GM23338 (cell line): ENCODE data around the gene TRIOBP. TPM values are rescaled to one million over a fixed set of nuclear protein-coding genes. Genes with fewer than 3 reads are reported as not detected.

Experiments used
- ATAC-seq: fragments of 200-7000 bp; cut with Tn5 transposase; 3 replicates; pipeline ENCODE4 v1.9.1; 2020
- DNase-seq: peaks from one replicate; pipeline ENCODE4 v3.0.0-alpha.2; 2015; ENCODE audit warnings: low spot score
- H2AFZ ChIP-seq: fragments of 200-600 bp; sonication (generic); 2 replicates; pipeline ENCODE4 v1.8.0; 2016; ENCODE audit warnings: antibody characterized with exemption, mild to moderate bottlenecking, moderate library complexity
- H3F3A ChIP-seq: fragments of 200-600 bp; sonication (generic); replicated peaks from 2 replicates; pipeline ENCODE4 v1.8.0; 2017; ENCODE audit warnings: antibody characterized with exemption, mixed run types, low read depth
- H3K27ac ChIP-seq: fragments of 200-600 bp; sonication (generic); 2 replicates; pipeline ENCODE4 v1.6.1; 2016; ENCODE audit warnings: low read depth
- H3K27me3 ChIP-seq: fragments of 200-600 bp; sonication (generic); 2 replicates; pipeline ENCODE4 v1.8.0; 2016; ENCODE audit warnings: mild to moderate bottlenecking, mixed run types, moderate library complexity; ENCODE audit not compliant: insufficient read depth
- H3K36me3 ChIP-seq: fragments of 200-600 bp; sonication (generic); 2 replicates; pipeline ENCODE4 v1.8.0; 2016; ENCODE audit warnings: mild to moderate bottlenecking; ENCODE audit not compliant: insufficient read depth
- H3K4me1 ChIP-seq: fragments of 200-600 bp; sonication (generic); 2 replicates; pipeline ENCODE4 v1.8.0; 2016; ENCODE audit warnings: mild to moderate bottlenecking, moderate library complexity; ENCODE audit not compliant: insufficient read depth
- H3K4me2 ChIP-seq: fragments of 200-600 bp; sonication (generic); 2 replicates; pipeline ENCODE4 v1.7.1; 2017; ENCODE audit warnings: mixed run types
- H3K4me3 ChIP-seq: fragments of 200-600 bp; sonication (generic); 2 replicates; pipeline ENCODE4 v1.6.1; 2016; ENCODE audit warnings: mixed run types
- H3K79me2 ChIP-seq: fragments of 200-600 bp; sonication (generic); replicated peaks from 2 replicates; pipeline ENCODE4 v1.8.0; 2017; ENCODE audit warnings: mild to moderate bottlenecking; ENCODE audit not compliant: insufficient read depth
- H3K9me2 ChIP-seq: fragments of 200-600 bp; sonication (generic); 2 replicates; pipeline ENCODE4 v1.8.0; 2017; ENCODE audit not compliant: insufficient read depth
- H4K20me1 ChIP-seq: fragments of 200-600 bp; sonication (generic); replicated peaks from 2 replicates; pipeline ENCODE4 v1.8.0; 2017; ENCODE audit warnings: mild to moderate bottlenecking; ENCODE audit not compliant: insufficient read depth
- H3K27ac Mint-ChIP-seq: 2 replicates; pipeline ENCODE4 v1.8.0; 2020; ENCODE audit warnings: inconsistent platforms, mild to moderate bottlenecking, moderate library complexity, mixed read lengths
- H3K27me3 Mint-ChIP-seq: 3 replicates; pipeline ENCODE4 v1.8.0; 2022; ENCODE audit warnings: low read depth, mild to moderate bottlenecking, moderate library complexity, mixed read lengths, inconsistent platforms; ENCODE audit not compliant: insufficient read depth, poor library complexity
- H3K36me3 Mint-ChIP-seq: 3 replicates; pipeline ENCODE4 v1.8.0; 2021; ENCODE audit warnings: low read depth, mild to moderate bottlenecking, inconsistent platforms, moderate library complexity, mixed read lengths
- H3K4me1 Mint-ChIP-seq: 3 replicates; pipeline ENCODE4 v1.8.0; 2020; ENCODE audit warnings: mild to moderate bottlenecking, inconsistent platforms, mixed read lengths
- H3K4me3 Mint-ChIP-seq: 3 replicates; pipeline ENCODE4 v1.8.0; 2021; ENCODE audit warnings: moderate library complexity, mild to moderate bottlenecking, inconsistent platforms, mixed read lengths
- H3K9me3 Mint-ChIP-seq: 3 replicates; pipeline ENCODE4 v1.8.0; 2020; ENCODE audit warnings: moderate library complexity, mild to moderate bottlenecking, inconsistent platforms, mixed read lengths
- CTCF ChIP-seq, 2 experiments: fragments of 200-600 bp in 1 of 2; sonication (generic) in 1 of 2; conservative IDR thresholded peaks; 2 replicates each; pipeline versions ENCODE4 v1.5.1 to v1.6.1; 2016 to 2017; ENCODE audit warnings: antibody characterized with exemption in 2 of 2, low read depth in 2 of 2, mild to moderate bottlenecking in 2 of 2, moderate library complexity in 1 of 2
- ETS1 ChIP-seq: IDR thresholded peaks from 2 replicates; pipeline ENCODE4 v1.6.1; 2016; ENCODE audit warnings: antibody characterized with exemption
- JUNB ChIP-seq: IDR thresholded peaks from one replicate; pipeline ENCODE4 v1.6.1; 2016; ENCODE audit warnings: antibody characterized with exemption; ENCODE audit not compliant: unreplicated experiment
- NANOG ChIP-seq: IDR thresholded peaks from 2 replicates; pipeline ENCODE4 v1.6.1; 2016; ENCODE audit warnings: antibody characterized with exemption, borderline replicate concordance
- POLR2AphosphoS5 ChIP-seq: IDR thresholded peaks from 2 replicates; pipeline ENCODE4 v1.6.1; 2016; ENCODE audit warnings: antibody characterized with exemption, low read depth
- REST ChIP-seq: IDR thresholded peaks from one replicate; pipeline ENCODE4 v1.6.1; 2018; ENCODE audit warnings: antibody characterized with exemption; ENCODE audit not compliant: unreplicated experiment
- STAT1 ChIP-seq: IDR thresholded peaks from one replicate; pipeline ENCODE4 v1.6.1; 2016; ENCODE audit warnings: antibody characterized with exemption; ENCODE audit not compliant: unreplicated experiment
- ZNF114 ChIP-seq: fragments of 250-450 bp; sonication (Bioruptor Pico); IDR thresholded peaks from 2 replicates; pipeline ENCODE4 v1.5.0; 2020; ENCODE audit warnings: mild to moderate bottlenecking, moderate library complexity
- ZNF331 ChIP-seq: fragments of 250-450 bp; sonication (Bioruptor Pico); IDR thresholded peaks from 2 replicates; pipeline ENCODE4 v1.5.0; 2020; ENCODE audit warnings: low read depth, mild to moderate bottlenecking, moderate library complexity
- ZNF462 ChIP-seq: fragments of 250-450 bp; sonication (Bioruptor Pico); IDR thresholded peaks from 2 replicates; pipeline ENCODE4 v1.5.0; 2020; ENCODE audit warnings: mild to moderate bottlenecking, moderate library complexity
- polyA plus RNA-seq: library from polyadenylated mRNA; unstranded; fragments of >200 nt; fragmentation: Nextera tagmentation; extraction: Ambion mirVana; gene quantifications from 2 replicates; pipeline ENCODE4 v1.2.1, GENCODE V29; 2016
- total RNA-seq: library from RNA; depleted of rRNA; stranded (reverse); fragments of >200 nt; shearing (Covaris generic); gene quantifications from 2 replicates; pipeline ENCODE4 v1.2.3, GENCODE V29; 2014

TRIOBP gene
- total and polyA plus RNA-seq, 2 experiments from 2014 or later, result 21.4 to 48.4 TPM

- no peak for TF ChIP-seq ZNF462 (CRISPR knock-in tag)
These were observed 50.3 kb downstream of the TRIOBP start (continued) for GRCh38 chr22:37747080-37747714.

GRCh38 chr22:37747715-37748100 is 50.9 kb downstream of the TRIOBP start:
- Histone ChIP-seq H3F3A (peaks cover 17% of the 10 kb centered on the region), H3K9me2 (no peaks in the 10 kb centered on the region), H3K27me3 (peaks cover 28% of the 10 kb centered on the region), H3K4me2 (peak overlapping the region; percentile 90), H3K4me3 (no peak overlapping the region; the same call in 1 of the 2 replicates), H2AFZ (no peak overlapping the region), H3K79me2 (no peaks in the 10 kb centered on the region), H4K20me1 (no peaks in the 10 kb centered on the region; the same call in 1 of the 2 replicates), H3K36me3 (no peaks in the 10 kb centered on the region), H3K27ac (no peak overlapping the region), H3K4me1 (peaks cover 10% of the 10 kb centered on the region; the same call in 1 of the 2 replicates)
- Mint-ChIP-seq H3K36me3 (peaks cover 13% of the 10 kb centered on the region), H3K4me1 (peaks cover 31% of the 10 kb centered on the region), H3K27ac (no peak overlapping the region; the same call in 1 of the 2 replicates), H3K9me3 (no peaks in the 10 kb centered on the region), H3K27me3 (peaks cover 39% of the 10 kb centered on the region), H3K4me3 (peak overlapping the region; percentile 85)
- DNase-seq (no peak), ATAC-seq (no peak)
- TF ChIP-seq ETS1 (no peak), JUNB (no peak), NANOG (no peak), STAT1 (no peak), ZNF331 (CRISPR knock-in tag) (no peak), REST (no peak), ZNF114 (no peak), CTCF (conservative IDR thresholded peaks at IDR 0.05; ENCODE audit: low read depth in 2 of 2) (no peak), POLR2AphosphoS5 (no peak)
